ENCODE measurements around the gene GOLT1A.

GOLT1A gene

DNA sequence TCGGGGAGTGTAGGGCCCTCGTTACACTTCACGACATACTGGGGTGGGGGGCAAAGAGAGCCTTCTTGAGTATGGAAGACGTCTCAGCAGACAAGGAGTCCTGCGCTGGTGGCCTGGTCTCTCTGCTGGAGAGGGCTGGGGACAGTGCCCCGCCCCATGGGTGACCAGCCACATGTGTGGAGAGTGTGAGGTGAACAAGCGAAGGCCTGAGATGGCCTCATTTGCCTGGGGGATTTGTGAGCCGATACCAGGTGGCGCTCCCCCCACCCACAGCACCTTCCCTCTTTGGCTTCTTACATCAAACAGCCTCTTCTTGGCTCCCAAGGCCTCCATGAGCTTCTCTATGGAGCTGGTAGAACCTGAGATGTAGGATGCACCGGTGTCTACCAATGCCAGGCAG, 57.9 kb downstream of the GOLT1A start:
- no peak for DNase-seq (ENCODE audit: low spot score)

GRCh38 chr1:204154568-204155255, 59.1 kb downstream of the GOLT1A start:
- no peak for DNase-seq (ENCODE audit: low spot score)

DNA sequence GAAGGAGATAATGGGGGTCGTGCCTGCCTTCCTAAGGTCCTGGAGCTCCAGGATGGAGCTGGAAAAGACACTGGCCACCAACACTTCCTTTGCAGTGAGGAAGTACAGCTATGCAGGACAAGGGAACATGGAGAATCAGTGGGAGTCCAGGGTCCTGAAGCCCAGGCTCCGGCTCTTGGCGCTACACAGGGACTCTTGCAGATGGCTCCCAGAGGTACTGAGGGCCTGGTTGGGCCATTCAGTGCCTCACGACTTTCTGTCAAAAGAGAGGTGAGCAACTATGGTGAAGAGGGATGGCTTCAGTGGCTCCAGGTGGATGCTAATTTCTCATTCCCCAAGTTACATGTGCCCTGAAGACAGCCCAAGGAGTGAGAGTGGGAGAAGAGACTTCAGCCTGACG, 60.1 kb downstream of the GOLT1A start:
- no peak for DNase-seq (ENCODE audit: low spot score)

- DNase-seq (ENCODE audit: low spot score) = no peak
These were observed 61.3 kb downstream of the GOLT1A start for GRCh38 chr1:204152310-204153044.

DNA sequence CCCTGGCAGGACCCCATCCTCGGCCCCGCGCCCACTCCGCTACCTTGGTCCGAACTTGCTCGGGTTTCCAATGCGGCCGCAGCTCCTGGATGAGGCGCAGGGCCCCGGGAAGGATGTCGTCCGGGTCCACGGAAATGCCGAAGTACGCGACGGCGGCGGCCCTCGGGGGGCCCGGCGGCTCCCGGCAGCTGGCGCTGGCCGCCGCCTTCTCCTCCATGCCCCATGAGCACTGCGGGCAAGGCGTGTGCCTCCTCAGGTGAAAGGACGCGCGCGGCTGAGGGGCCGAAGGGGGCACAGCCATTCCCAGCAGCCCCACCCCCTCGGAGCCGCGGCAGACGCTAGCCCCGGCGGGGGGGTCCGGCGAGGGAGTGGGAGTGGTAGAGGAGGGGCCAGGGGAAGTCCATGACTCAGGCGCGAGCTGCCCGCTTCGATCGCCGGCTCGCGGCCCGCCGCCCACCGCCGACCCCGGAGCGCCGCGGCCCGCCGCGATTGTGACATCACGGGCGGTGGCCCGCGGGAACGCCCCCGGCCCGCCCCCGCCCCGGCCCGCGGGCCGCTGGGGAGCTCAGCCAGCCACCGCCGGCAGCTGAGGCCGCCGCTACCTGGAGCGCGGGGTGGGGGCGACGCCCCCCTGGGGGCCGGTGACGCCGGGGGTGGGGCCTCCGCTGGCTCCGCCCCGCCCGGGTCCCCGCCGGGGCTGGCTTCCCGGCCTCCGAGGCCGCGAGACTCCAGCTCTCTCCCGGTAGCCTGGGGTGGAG, 62.1 kb downstream of the GOLT1A start, which contains the start of gene ETNK2:
Gene ETNK2 (minus strand): TSS at position 493 of the 758 bp plus-strand sequence. CDS start 192 bp downstream, at position 301.
- peak; percentile 71 for DNase-seq (ENCODE audit: low spot score)

GRCh38 chr1:204150702-204151551, 62.9 kb downstream of the GOLT1A start:
- no peak for DNase-seq (ENCODE audit: low spot score)

GRCh38 chr1:204149635-204150565, 63.9 kb downstream of the GOLT1A start:
- DNase-seq (ENCODE audit: low spot score) = no peak

DNA sequence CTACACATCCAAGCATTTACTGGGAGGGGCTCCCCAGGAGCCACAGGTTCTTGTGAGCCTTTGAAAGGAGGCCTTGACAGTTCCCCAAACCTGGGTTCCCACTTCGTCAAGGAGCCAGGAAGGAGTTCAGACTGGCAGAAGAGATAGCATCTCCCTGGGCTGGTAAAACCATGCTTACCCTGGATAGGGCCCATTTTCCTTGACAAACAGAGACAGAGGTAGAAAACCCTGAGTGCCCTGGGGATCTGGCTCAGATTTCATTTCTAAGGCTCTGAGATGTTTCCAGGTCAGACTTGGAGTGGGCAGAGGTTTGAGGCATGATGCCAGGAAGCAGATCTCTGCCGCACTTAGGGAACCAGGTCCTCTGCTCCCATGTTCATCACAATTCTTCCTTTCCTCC, 64.7 kb downstream of the GOLT1A start:
- DNase-seq (ENCODE audit: low spot score) = no peak

All from germinal center (tissue), 1 donor.